SU-DHL-6 (cell line): Measurements from ENCODE around the gene NID1.

Source experiments
- H2AFZ ChIP-seq: fragments of 200-600 bp; sonication (generic); 2 replicates; pipeline ENCODE4 v1.6.1; 2014; ENCODE audit warnings: low read depth, mild to moderate bottlenecking, moderate library complexity, mixed read lengths, antibody characterized with exemption, low read length; ENCODE audit not compliant: severe bottlenecking
- H3F3A ChIP-seq: fragments of 200-600 bp; shearing (Covaris generic); 2 replicates; pipeline ENCODE4 v1.6.0; 2016; ENCODE audit warnings: antibody characterized with exemption, mild to moderate bottlenecking; ENCODE audit not compliant: insufficient read depth
- H3K27ac ChIP-seq: fragments of 200-600 bp; sonication (generic); 2 replicates; pipeline ENCODE4 v1.5.1; 2016; ENCODE audit warnings: low read depth, mild to moderate bottlenecking, low read length, moderate library complexity, mixed read lengths
- H3K27me3 ChIP-seq: fragments of 200-600 bp; sonication (generic), shearing (Covaris generic); 2 replicates; pipeline ENCODE4 v1.6.0; 2014; ENCODE audit warnings: mild to moderate bottlenecking, low read length
- H3K36me3 ChIP-seq: fragments of 200-600 bp; sonication (generic); 2 replicates; pipeline ENCODE4 v1.6.1; 2014; ENCODE audit warnings: mild to moderate bottlenecking, low read length, mixed read lengths
- H3K4me2 ChIP-seq: fragments of 300-600, 200-600 bp; shearing (Covaris generic), sonication (generic); 2 replicates; pipeline ENCODE4 v1.6.0; 2014; ENCODE audit warnings: low read length, low read depth, mild to moderate bottlenecking; ENCODE audit not compliant: poor library complexity, severe bottlenecking
- H3K4me3 ChIP-seq: fragments of 200-600 bp; sonication (generic); 2 replicates; pipeline ENCODE4 v1.5.1; 2014; ENCODE audit warnings: antibody characterized with exemption, low read length, mild to moderate bottlenecking, mixed read lengths; ENCODE audit not compliant: insufficient read depth, poor library complexity, severe bottlenecking
- H3K79me2 ChIP-seq: fragments of 200-600 bp; sonication (generic); 2 replicates; pipeline ENCODE4 v1.6.1; 2014; ENCODE audit warnings: mild to moderate bottlenecking, low read length, moderate library complexity; ENCODE audit not compliant: insufficient read depth
- H3K9ac ChIP-seq: fragments of 200-600 bp; sonication (generic); 2 replicates; pipeline ENCODE4 v1.7.0; 2014; ENCODE audit warnings: mild to moderate bottlenecking, low read length
- H3K9me2 ChIP-seq: fragments of 200-600 bp; sonication (generic); replicated peaks from 2 replicates; pipeline ENCODE4 v1.6.1; 2014; ENCODE audit warnings: low read length; ENCODE audit not compliant: insufficient read depth
- H3K9me3 ChIP-seq: fragments of 200-600 bp; sonication (generic); 2 replicates; pipeline ENCODE4 v1.6.1; 2014; ENCODE audit warnings: low read length, mixed read lengths; ENCODE audit not compliant: insufficient read depth
- H4K20me1 ChIP-seq: fragments of 200-600 bp; sonication (generic); 2 replicates; pipeline ENCODE4 v1.6.1; 2014; ENCODE audit warnings: low read depth, mild to moderate bottlenecking, antibody characterized with exemption, low read length, moderate library complexity, mixed read lengths
- CTCF ChIP-seq: fragments of 200-600 bp; sonication (generic); IDR thresholded peaks from one replicate; pipeline ENCODE4 v1.5.1; 2017; ENCODE audit warnings: antibody characterized with exemption, mild to moderate bottlenecking, low read length, moderate library complexity; ENCODE audit not compliant: insufficient read depth, poor library complexity, severe bottlenecking
- EZH2phosphoT487 ChIP-seq: fragments of 200-600 bp; sonication (generic), shearing (Covaris generic); conservative IDR thresholded peaks from 2 replicates; pipeline ENCODE4 v1.6.1; 2018; ENCODE audit warnings: mild to moderate bottlenecking, antibody characterized with exemption, low read length, moderate library complexity, mixed read lengths

Gene NID1

GRCh38 chr1:236095705-236096520, 31.0 kb upstream of the NID1 start:
- Histone ChIP-seq H3K9me2 (no peaks in the 10 kb centered on the region), H3K4me2 (no peak overlapping the region), H3K27me3 (no peaks in the 10 kb centered on the region), H4K20me1 (no peaks in the 10 kb centered on the region), H3F3A (no peaks in the 10 kb centered on the region), H2AFZ (no peak overlapping the region), H3K79me2 (no peaks in the 10 kb centered on the region), H3K9me3 (peaks cover 5% of the 10 kb centered on the region; the same call in 1 of the 2 replicates), H3K4me3 (no peak overlapping the region), H3K27ac (no peak overlapping the region), H3K36me3 (no peaks in the 10 kb centered on the region), H3K9ac (no peak overlapping the region)
- TF ChIP-seq EZH2phosphoT487 (no peak), CTCF (no peak)

GRCh38 chr1:236092899-236093298, 28.0 kb upstream of the NID1 start:
- Histone ChIP-seq H3K4me2 (no peak overlapping the region), H2AFZ (no peak overlapping the region), H4K20me1 (no peaks in the 10 kb centered on the region), H3K36me3 (no peaks in the 10 kb centered on the region), H3K79me2 (no peaks in the 10 kb centered on the region), H3K9ac (no peak overlapping the region), H3K9me3 (peaks cover 5% of the 10 kb centered on the region; the same call in 1 of the 2 replicates), H3F3A (no peaks in the 10 kb centered on the region), H3K4me3 (no peak overlapping the region), H3K27me3 (no peaks in the 10 kb centered on the region), H3K9me2 (no peaks in the 10 kb centered on the region), H3K27ac (no peak overlapping the region)
- no peak for TF ChIP-seq EZH2phosphoT487
- no peak for TF ChIP-seq CTCF

GRCh38 chr1:236091933-236092318, 27.0 kb upstream of the NID1 start:
- Histone ChIP-seq H3K36me3 (no peaks in the 10 kb centered on the region), H3K27ac (no peak overlapping the region), H3K4me2 (no peak overlapping the region), H3K9me2 (no peaks in the 10 kb centered on the region), H2AFZ (no peak overlapping the region), H3K9ac (no peak overlapping the region), H3K27me3 (no peaks in the 10 kb centered on the region), H3F3A (no peaks in the 10 kb centered on the region), H3K9me3 (peaks cover 5% of the 10 kb centered on the region; the same call in 1 of the 2 replicates), H3K79me2 (no peaks in the 10 kb centered on the region), H3K4me3 (no peak overlapping the region), H4K20me1 (no peaks in the 10 kb centered on the region)
- TF ChIP-seq CTCF: no peak
- no peak for TF ChIP-seq EZH2phosphoT487
